GM21515 (cell line): Measurements from ENCODE around the gene CEP250.
"Not testable (repeated sequence)": the region's sequence is repeated elsewhere in the genome, so short reads cannot be mapped to it uniquely, and the experiment has no call there.

ENCODE experiments used
- ATAC-seq: cut with Tn5 transposase; IDR thresholded peaks from one replicate; pipeline ENCODE4 v1.9.1; 2021; ENCODE audit not compliant: unreplicated experiment

CEP250 gene

GRCh38 chr20:35525639-35526038 lies 70.2 kb downstream of the CEP250 start:
- no peak for ATAC-seq

- ATAC-seq, result no peak
Measured at GRCh38 chr20:35527122-35527769, 71.8 kb downstream of the CEP250 start.

GRCh38 chr20:35529552-35529951 lies 74.2 kb downstream of the CEP250 start, which contains the start of gene C20orf173:
Gene C20orf173 (minus strand): TSS chr20:35529652. CDS start chr20:35529373, 279 bp downstream.
- no peak for ATAC-seq

GRCh38 chr20:35539756-35540212 lies 84.4 kb downstream of the CEP250 start:
- ATAC-seq, result no peak

GRCh38 chr20:35541118-35541782 lies 85.9 kb downstream of the CEP250 start:
- no peak for ATAC-seq

- ATAC-seq, result peak; percentile 84
Measured at GRCh38 chr20:35541783-35542662, 86.6 kb downstream of the CEP250 start, which contains the start of gene ERGIC3. Gene ERGIC3 (plus strand): TSS chr20:35542078. CDS start chr20:35542098, 20 bp downstream.

DNA sequence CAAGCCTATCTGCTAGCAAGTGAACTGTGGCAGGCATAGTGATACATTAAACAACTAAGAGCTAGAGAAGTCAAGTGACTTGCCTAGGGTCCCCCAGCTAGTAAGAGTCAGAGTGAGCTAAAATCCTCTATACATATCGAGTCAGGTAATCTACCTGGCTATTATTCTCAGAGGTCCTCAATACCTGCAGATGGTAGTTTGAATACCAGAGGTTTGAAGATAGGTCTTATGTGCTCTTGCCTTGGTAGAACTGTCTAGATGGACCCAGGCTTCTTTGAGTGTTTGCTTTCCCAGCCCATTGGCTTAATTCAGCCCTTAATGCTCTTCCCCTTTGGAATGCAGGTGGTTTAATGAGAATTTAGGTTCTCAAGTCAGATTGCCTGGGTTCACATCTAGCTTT lies 87.6 kb downstream of the CEP250 start:
- ATAC-seq, result no peak

DNA sequence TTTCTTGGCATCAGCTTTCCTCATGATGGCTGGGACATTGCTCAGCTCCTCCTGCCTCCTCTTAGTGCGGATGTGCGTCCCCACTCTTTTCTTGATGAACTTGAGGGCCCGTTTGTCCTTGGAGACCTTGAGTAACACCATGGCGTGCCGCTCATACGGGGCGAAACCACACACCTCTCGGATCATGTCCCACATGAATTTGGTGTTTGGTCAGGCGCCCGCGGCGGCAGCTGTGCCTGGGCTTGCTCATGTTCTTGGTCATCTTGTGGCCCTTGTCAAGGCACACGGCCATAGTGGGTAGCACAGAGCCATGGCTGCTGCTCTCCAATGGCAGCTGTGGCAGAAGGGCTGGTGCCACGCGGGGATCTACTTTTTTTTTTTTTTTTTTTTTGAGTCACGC lies 89.0 kb downstream of the CEP250 start:
- ATAC-seq, result no peak

DNA sequence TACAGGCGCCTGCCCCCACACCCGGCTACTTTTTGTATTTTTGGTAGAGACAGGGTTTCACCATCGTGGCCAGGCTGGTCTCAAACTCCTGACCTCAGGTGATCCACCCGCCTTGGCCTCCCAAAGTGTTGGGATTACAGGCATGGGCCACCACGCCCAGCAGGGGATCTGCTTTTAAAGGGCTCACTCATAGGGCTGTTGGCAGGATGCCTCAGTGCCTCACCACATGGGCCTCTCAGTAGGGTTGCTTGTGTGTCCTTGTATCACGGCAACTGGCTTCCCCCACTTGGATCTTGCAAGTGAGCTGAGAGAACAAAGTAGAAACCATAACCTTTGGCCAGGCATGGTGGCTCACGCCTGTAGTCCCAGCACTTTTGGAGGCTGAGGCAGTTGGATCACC lies 89.5 kb downstream of the CEP250 start:
- not testable (repeated sequence) for ATAC-seq

DNA sequence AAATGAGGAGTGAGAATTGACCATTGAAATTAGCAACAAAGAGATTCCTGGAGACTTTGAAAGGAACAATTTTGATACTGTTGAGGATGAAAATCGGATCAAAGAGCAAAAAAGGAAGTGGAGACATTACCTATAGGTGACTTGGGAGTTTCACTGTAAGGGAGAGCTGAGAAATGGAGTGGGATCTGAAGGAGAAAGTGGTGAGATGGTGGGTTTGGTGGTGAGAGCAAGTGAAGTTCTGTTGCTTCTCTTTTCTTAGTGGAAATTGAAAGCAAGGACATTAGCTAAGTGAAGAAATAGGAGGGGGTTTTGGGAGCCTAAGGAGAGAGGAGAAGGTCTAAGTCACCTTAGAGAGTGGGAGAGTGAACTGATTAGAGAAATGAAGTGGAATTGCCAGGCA lies 90.7 kb downstream of the CEP250 start:
- ATAC-seq, result no peak

GRCh38 chr20:35547329-35547728 lies 91.9 kb downstream of the CEP250 start:
- ATAC-seq, result no peak

GRCh38 chr20:35551503-35551902 lies 96.1 kb downstream of the CEP250 start:
- no peak for ATAC-seq

- ATAC-seq, result no peak
Measured at GRCh38 chr20:35552914-35553313, 97.5 kb downstream of the CEP250 start.

GRCh38 chr20:35555461-35555860 lies 100.1 kb downstream of the CEP250 start:
- not testable (repeated sequence) for ATAC-seq

DNA sequence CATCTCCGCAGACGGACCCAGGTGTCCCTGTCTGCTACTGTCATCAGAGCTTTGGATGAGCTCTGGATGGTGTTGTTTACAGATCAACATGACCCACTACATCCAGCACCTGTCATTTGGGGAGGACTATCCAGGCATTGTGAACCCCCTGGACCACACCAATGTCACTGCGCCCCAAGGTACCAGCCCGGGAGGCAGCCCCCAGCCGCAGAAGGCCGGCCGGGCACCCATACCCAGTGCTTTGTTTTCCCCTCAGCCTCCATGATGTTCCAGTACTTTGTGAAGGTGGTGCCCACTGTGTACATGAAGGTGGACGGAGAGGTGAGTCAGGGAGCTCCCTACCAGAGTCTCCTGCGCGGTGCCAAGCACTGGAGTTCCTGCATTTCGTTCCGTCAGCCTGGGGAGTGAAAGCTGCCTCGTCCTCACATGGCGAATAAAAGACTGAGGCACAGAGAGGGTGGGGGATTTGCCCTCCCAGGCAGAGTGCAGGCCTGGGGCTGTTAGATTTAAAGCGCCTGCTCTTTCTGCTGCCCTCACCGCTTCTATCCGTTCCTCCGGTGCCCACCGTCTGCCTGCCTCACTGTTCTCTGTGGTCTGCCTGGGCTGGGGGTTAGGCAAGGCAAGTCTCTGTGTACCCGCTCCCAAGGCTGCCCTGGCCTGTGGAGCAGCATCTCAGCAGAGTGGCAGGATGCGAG lies 100.7 kb downstream of the CEP250 start:
- ATAC-seq, result no peak

- ATAC-seq, result no peak
Measured at GRCh38 chr20:35556871-35557270, 101.5 kb downstream of the CEP250 start.

- no peak for ATAC-seq
Measured at GRCh38 chr20:35558451-35558850, 103.1 kb downstream of the CEP250 start.

- ATAC-seq, result no peak
Measured at GRCh38 chr20:35559042-35559693, 103.8 kb downstream of the CEP250 start.

DNA sequence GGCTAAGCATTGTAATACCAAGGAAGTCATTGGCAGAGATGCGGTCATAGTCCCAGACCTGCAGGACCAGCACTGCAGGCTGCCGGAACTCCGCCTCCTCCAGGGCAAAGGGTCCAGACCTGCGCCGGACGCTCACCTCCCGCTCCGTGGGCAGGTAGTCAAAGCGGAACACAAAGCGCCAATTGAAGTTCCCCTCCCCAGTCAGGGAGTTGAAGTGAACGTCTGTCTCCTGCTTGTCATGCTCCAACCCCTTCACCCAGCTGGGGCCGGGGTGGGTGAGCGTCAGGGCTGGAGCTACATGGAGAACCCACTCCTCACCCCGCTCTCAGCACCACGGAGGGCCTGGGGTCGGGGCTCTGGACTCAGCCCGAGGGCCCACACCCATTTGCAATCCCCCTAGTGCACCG lies 104.7 kb downstream of the CEP250 start:
- ATAC-seq, result no peak

GRCh38 chr20:35560541-35560940 lies 105.1 kb downstream of the CEP250 start:
- ATAC-seq, result no peak
